Measurements from ENCODE around the gene FRK.

FRK gene

GRCh38 chr6:116011520-116011919 lies 49.2 kb downstream of the FRK start:
- Histone ChIP-seq H3K9me3 (ENCODE audit: control insufficient read depth, low read length) (no peaks in the 10 kb centered on the region), H3K27ac (ENCODE audit: insufficient read depth, low read length, poor library complexity, severe bottlenecking) (no peak overlapping the region), H3K4me3 (ENCODE audit: insufficient read depth, low read depth, low read length, poor library complexity, severe bottlenecking) (no peak overlapping the region), H3K27me3 (replicated peaks; ENCODE audit: control insufficient read depth, insufficient read depth, low read length, poor library complexity, severe bottlenecking) (no peaks in the 10 kb centered on the region), H3K36me3 (ENCODE audit: control insufficient read depth, insufficient read depth, low read length) (no peaks in the 10 kb centered on the region), H3K4me1 (ENCODE audit: control insufficient read depth, insufficient read depth, low read length, poor library complexity, severe bottlenecking) (no peaks in the 10 kb centered on the region)
- DNase-seq: no peak

- peak; percentile 2 to 24 (median 6) for DNase-seq
- H3K4me1 ChIP-seq (ENCODE audit: control insufficient read depth, insufficient read depth, low read length, poor library complexity, severe bottlenecking): no peaks in the 10 kb centered on the region
- no peak overlapping the region for H3K27ac ChIP-seq (ENCODE audit: insufficient read depth, low read length, poor library complexity, severe bottlenecking)
- H3K27me3 ChIP-seq (replicated peaks; ENCODE audit: control insufficient read depth, insufficient read depth, low read length, poor library complexity, severe bottlenecking): no peaks in the 10 kb centered on the region
- no peaks in the 10 kb centered on the region for H3K36me3 ChIP-seq (ENCODE audit: control insufficient read depth, insufficient read depth, low read length)
- no peaks in the 10 kb centered on the region for H3K9me3 ChIP-seq (ENCODE audit: control insufficient read depth, low read length)
- H3K4me3 ChIP-seq (ENCODE audit: insufficient read depth, low read depth, low read length, poor library complexity, severe bottlenecking): no peak overlapping the region
Observed at GRCh38 chr6:116010790-116011401, 49.8 kb downstream of the FRK start.

- no peaks in the 10 kb centered on the region for H3K4me1 ChIP-seq (ENCODE audit: control insufficient read depth, insufficient read depth, low read length, poor library complexity, severe bottlenecking)
- no peak overlapping the region for H3K27ac ChIP-seq (ENCODE audit: insufficient read depth, low read length, poor library complexity, severe bottlenecking)
- no peaks in the 10 kb centered on the region for H3K9me3 ChIP-seq (ENCODE audit: control insufficient read depth, low read length)
- no peak overlapping the region for H3K4me3 ChIP-seq (ENCODE audit: insufficient read depth, low read depth, low read length, poor library complexity, severe bottlenecking)
- H3K36me3 ChIP-seq (ENCODE audit: control insufficient read depth, insufficient read depth, low read length): no peaks in the 10 kb centered on the region
- DNase-seq: no peak
- H3K27me3 ChIP-seq (replicated peaks; ENCODE audit: control insufficient read depth, insufficient read depth, low read length, poor library complexity, severe bottlenecking): no peaks in the 10 kb centered on the region
Observed at GRCh38 chr6:116010386-116010785, 50.3 kb downstream of the FRK start.

GRCh38 chr6:116008470-116009243 lies 52.0 kb downstream of the FRK start:
- DNase-seq: no peak
- H3K36me3 ChIP-seq (ENCODE audit: control insufficient read depth, insufficient read depth, low read length): no peaks in the 10 kb centered on the region
- H3K9me3 ChIP-seq (ENCODE audit: control insufficient read depth, low read length): no peaks in the 10 kb centered on the region
- no peak overlapping the region for H3K27ac ChIP-seq (ENCODE audit: insufficient read depth, low read length, poor library complexity, severe bottlenecking)
- H3K27me3 ChIP-seq (replicated peaks; ENCODE audit: control insufficient read depth, insufficient read depth, low read length, poor library complexity, severe bottlenecking): no peaks in the 10 kb centered on the region
- H3K4me3 ChIP-seq (ENCODE audit: insufficient read depth, low read depth, low read length, poor library complexity, severe bottlenecking): no peak overlapping the region
- H3K4me1 ChIP-seq (ENCODE audit: control insufficient read depth, insufficient read depth, low read length, poor library complexity, severe bottlenecking): no peaks in the 10 kb centered on the region

GRCh38 chr6:116004841-116005815 lies 55.6 kb downstream of the FRK start:
- no peak overlapping the region for H3K4me3 ChIP-seq (ENCODE audit: insufficient read depth, low read depth, low read length, poor library complexity, severe bottlenecking)
- H3K27me3 ChIP-seq (replicated peaks; ENCODE audit: control insufficient read depth, insufficient read depth, low read length, poor library complexity, severe bottlenecking): no peaks in the 10 kb centered on the region
- no peaks in the 10 kb centered on the region for H3K4me1 ChIP-seq (ENCODE audit: control insufficient read depth, insufficient read depth, low read length, poor library complexity, severe bottlenecking)
- H3K27ac ChIP-seq (ENCODE audit: insufficient read depth, low read length, poor library complexity, severe bottlenecking): no peak overlapping the region
- DNase-seq: no peak
- H3K9me3 ChIP-seq (ENCODE audit: control insufficient read depth, low read length): no peaks in the 10 kb centered on the region
- H3K36me3 ChIP-seq (ENCODE audit: control insufficient read depth, insufficient read depth, low read length): no peaks in the 10 kb centered on the region

GRCh38 chr6:116003668-116004067 lies 57.0 kb downstream of the FRK start:
- no peak overlapping the region for H3K4me3 ChIP-seq (ENCODE audit: insufficient read depth, low read depth, low read length, poor library complexity, severe bottlenecking)
- no peaks in the 10 kb centered on the region for H3K9me3 ChIP-seq (ENCODE audit: control insufficient read depth, low read length)
- DNase-seq: no peak
- H3K36me3 ChIP-seq (ENCODE audit: control insufficient read depth, insufficient read depth, low read length): no peaks in the 10 kb centered on the region
- no peaks in the 10 kb centered on the region for H3K27me3 ChIP-seq (replicated peaks; ENCODE audit: control insufficient read depth, insufficient read depth, low read length, poor library complexity, severe bottlenecking)
- H3K4me1 ChIP-seq (ENCODE audit: control insufficient read depth, insufficient read depth, low read length, poor library complexity, severe bottlenecking): no peaks in the 10 kb centered on the region
- no peak overlapping the region for H3K27ac ChIP-seq (ENCODE audit: insufficient read depth, low read length, poor library complexity, severe bottlenecking)

- Histone ChIP-seq H3K27ac (ENCODE audit: insufficient read depth, low read length, poor library complexity, severe bottlenecking) (no peak overlapping the region), H3K4me1 (ENCODE audit: control insufficient read depth, insufficient read depth, low read length, poor library complexity, severe bottlenecking) (no peaks in the 10 kb centered on the region), H3K4me3 (ENCODE audit: insufficient read depth, low read depth, low read length, poor library complexity, severe bottlenecking) (no peak overlapping the region), H3K9me3 (ENCODE audit: control insufficient read depth, low read length) (no peaks in the 10 kb centered on the region), H3K27me3 (replicated peaks; ENCODE audit: control insufficient read depth, insufficient read depth, low read length, poor library complexity, severe bottlenecking) (no peaks in the 10 kb centered on the region), H3K36me3 (ENCODE audit: control insufficient read depth, insufficient read depth, low read length) (no peaks in the 10 kb centered on the region)
- DNase-seq: no peak
Observed at GRCh38 chr6:116002756-116003155, 57.9 kb downstream of the FRK start.

GRCh38 chr6:115999235-115999634 lies 61.5 kb downstream of the FRK start:
- Histone ChIP-seq H3K27me3 (replicated peaks; ENCODE audit: control insufficient read depth, insufficient read depth, low read length, poor library complexity, severe bottlenecking) (no peaks in the 10 kb centered on the region), H3K36me3 (ENCODE audit: control insufficient read depth, insufficient read depth, low read length) (no peaks in the 10 kb centered on the region), H3K9me3 (ENCODE audit: control insufficient read depth, low read length) (no peaks in the 10 kb centered on the region), H3K27ac (ENCODE audit: insufficient read depth, low read length, poor library complexity, severe bottlenecking) (no peak overlapping the region), H3K4me3 (ENCODE audit: insufficient read depth, low read depth, low read length, poor library complexity, severe bottlenecking) (no peak overlapping the region), H3K4me1 (ENCODE audit: control insufficient read depth, insufficient read depth, low read length, poor library complexity, severe bottlenecking) (no peaks in the 10 kb centered on the region)
- no peak for DNase-seq

- H3K27me3 ChIP-seq (replicated peaks; ENCODE audit: control insufficient read depth, insufficient read depth, low read length, poor library complexity, severe bottlenecking): no peaks in the 10 kb centered on the region
- no peaks in the 10 kb centered on the region for H3K9me3 ChIP-seq (ENCODE audit: control insufficient read depth, low read length)
- H3K4me3 ChIP-seq (ENCODE audit: insufficient read depth, low read depth, low read length, poor library complexity, severe bottlenecking): no peak overlapping the region
- H3K27ac ChIP-seq (ENCODE audit: insufficient read depth, low read length, poor library complexity, severe bottlenecking): no peak overlapping the region
- H3K36me3 ChIP-seq (ENCODE audit: control insufficient read depth, insufficient read depth, low read length): no peaks in the 10 kb centered on the region
- no peak for DNase-seq
- H3K4me1 ChIP-seq (ENCODE audit: control insufficient read depth, insufficient read depth, low read length, poor library complexity, severe bottlenecking): no peaks in the 10 kb centered on the region
Observed at GRCh38 chr6:115997990-115998585, 62.6 kb downstream of the FRK start.
